CD4-positive, CD25-positive, alpha-beta regulatory T cell (primary cell): ENCODE measurements around the gene PBX3. TPM values are rescaled to one million over a fixed set of nuclear protein-coding genes. Genes with fewer than 3 reads are reported as not detected.

Source experiments
- ATAC-seq, 2 donors: fragments of 150-1000 bp; cut with Tn5 transposase; one replicate each; pipeline ENCODE4 v1.10.0; 2021; ENCODE audit warnings: low read depth in 2 of 2, moderate number of reproducible peaks in 2 of 2, moderate library complexity in 1 of 2
- DNase-seq, 3 donors: peaks; one replicate each; pipeline versions ENCODE4 v3.0.0 to v3.0.0-alpha.2; 2012 to 2022; ENCODE audit warnings: mixed read lengths in 1 of 3
- H3K27ac ChIP-seq: one replicate; pipeline ENCODE4 v1.7.0; 2013; ENCODE audit warnings: mild to moderate bottlenecking, low read length; ENCODE audit not compliant: insufficient read depth, poor library complexity, severe bottlenecking
- H3K27me3 ChIP-seq: one replicate; pipeline ENCODE4 v1.7.0; 2013; ENCODE audit warnings: low read length; ENCODE audit not compliant: control insufficient read depth, insufficient read depth
- H3K36me3 ChIP-seq: one replicate; pipeline ENCODE4 v1.7.0; 2013; ENCODE audit warnings: mild to moderate bottlenecking, low read length, moderate library complexity; ENCODE audit not compliant: control insufficient read depth, insufficient read depth
- H3K4me1 ChIP-seq: 2 replicates; pipeline ENCODE4 v1.7.0; 2013; ENCODE audit warnings: mild to moderate bottlenecking, low read length; ENCODE audit not compliant: insufficient read depth, control insufficient read depth, poor library complexity, severe bottlenecking
- H3K4me3 ChIP-seq: one replicate; pipeline ENCODE4 v1.7.0; 2013; ENCODE audit warnings: low read depth, mild to moderate bottlenecking, low read length, moderate library complexity
- H3K9me3 ChIP-seq, 2 experiments: 1 replicate in 1 of 2; 2 replicates in 1 of 2; pipeline ENCODE4 v1.7.0; 2013; ENCODE audit warnings: low read length in 2 of 2, mild to moderate bottlenecking in 1 of 2, moderate library complexity in 1 of 2; ENCODE audit not compliant: control insufficient read depth in 2 of 2
- H3K27ac Mint-ChIP-seq, 3 donors: one replicate each; pipeline ENCODE4 v1.8.0; 2020 to 2022; ENCODE audit warnings: mild to moderate bottlenecking in 3 of 3, mixed read lengths in 3 of 3, moderate library complexity in 2 of 3
- H3K27me3 Mint-ChIP-seq: one replicate; pipeline ENCODE4 v1.8.0; 2022; ENCODE audit warnings: mild to moderate bottlenecking, mixed read lengths
- H3K36me3 Mint-ChIP-seq: one replicate; pipeline ENCODE4 v1.8.0; 2020; ENCODE audit warnings: mixed read lengths
- H3K4me1 Mint-ChIP-seq, 4 donors: one replicate each; pipeline ENCODE4 v1.8.0; 2020 to 2022; ENCODE audit warnings: mixed read lengths in 4 of 4, mild to moderate bottlenecking in 1 of 4
- H3K4me3 Mint-ChIP-seq, 4 donors: one replicate each; pipeline ENCODE4 v1.8.0; 2020 to 2022; ENCODE audit warnings: mild to moderate bottlenecking in 4 of 4, mixed read lengths in 4 of 4, moderate library complexity in 3 of 4
- H3K9me3 Mint-ChIP-seq, 7 donors: one replicate each; pipeline ENCODE4 v1.8.0; 2020 to 2022; ENCODE audit warnings: mixed read lengths in 7 of 7, mild to moderate bottlenecking in 3 of 7, moderate library complexity in 2 of 7
- polyA plus RNA-seq, 4 donors: library from polyadenylated mRNA; unstranded; fragments of 300-500 nt; fragmentation: Illumina TruSeq; gene quantifications; one replicate each; pipeline ENCODE4 v1.2.3, GENCODE V29; 2021
- total RNA-seq: library from RNA; stranded (reverse); gene quantifications from one replicate; pipeline ENCODE4 v1.2.3, GENCODE V29; 2022

Gene PBX3
- total and polyA plus RNA-seq, 5 donors from 2014 or later, result 3.7 to 18.3 (median 4.7) TPM

DNA sequence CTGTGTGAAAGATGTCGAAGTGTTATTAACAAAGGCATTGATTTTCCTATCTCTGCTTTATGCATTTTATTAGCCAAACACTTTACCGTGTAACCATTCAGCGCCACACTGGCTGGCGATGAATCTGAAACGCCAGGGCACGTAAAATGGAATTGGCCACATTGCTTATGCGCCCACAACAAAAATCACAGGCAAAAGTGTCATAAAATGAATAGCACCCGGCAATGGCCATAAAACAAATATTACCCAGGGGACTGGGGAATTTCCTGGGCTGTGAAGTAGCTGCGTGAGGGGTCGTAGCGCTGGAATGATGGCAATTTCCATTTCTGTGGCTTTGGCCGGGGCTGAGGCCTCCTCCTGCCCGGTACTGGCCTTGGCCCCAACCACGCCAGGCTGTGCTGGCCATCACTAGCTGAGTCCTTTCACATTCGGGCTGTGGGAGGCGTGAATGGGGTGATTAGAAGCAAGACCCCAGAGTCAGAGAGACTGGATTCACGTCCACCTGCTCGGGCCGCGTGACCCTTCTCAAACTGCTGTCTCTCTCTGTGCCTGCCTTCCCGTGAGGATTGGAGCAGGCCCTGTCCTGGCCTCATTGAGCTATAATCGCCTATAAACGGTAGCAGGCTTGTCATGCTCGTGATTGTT, 254.5 kb downstream of the PBX3 start:
- H3K4me3 ChIP-seq, result no peak overlapping the region
- H3K36me3 ChIP-seq, result no peaks in the 10 kb centered on the region
- H3K4me3 Mint-ChIP-seq, result no peak overlapping the region
- H3K36me3 Mint-ChIP-seq, result no peaks in the 10 kb centered on the region
- no peaks in the 10 kb centered on the region for H3K4me1 Mint-ChIP-seq
- no peaks in the 10 kb centered on the region for H3K27me3 Mint-ChIP-seq
- H3K27me3 ChIP-seq, result no peaks in the 10 kb centered on the region
- ATAC-seq, result no peak
- no peak overlapping the region for H3K27ac ChIP-seq
- peaks cover 0 to 3% (median 0%) of the 10 kb centered on the region in 7 donors for H3K9me3 Mint-ChIP-seq
- no peaks in the 10 kb centered on the region for H3K9me3 ChIP-seq
- H3K27ac Mint-ChIP-seq, result no peak overlapping the region
- H3K4me1 ChIP-seq, result no peaks in the 10 kb centered on the region
- DNase-seq, result no peak

DNA sequence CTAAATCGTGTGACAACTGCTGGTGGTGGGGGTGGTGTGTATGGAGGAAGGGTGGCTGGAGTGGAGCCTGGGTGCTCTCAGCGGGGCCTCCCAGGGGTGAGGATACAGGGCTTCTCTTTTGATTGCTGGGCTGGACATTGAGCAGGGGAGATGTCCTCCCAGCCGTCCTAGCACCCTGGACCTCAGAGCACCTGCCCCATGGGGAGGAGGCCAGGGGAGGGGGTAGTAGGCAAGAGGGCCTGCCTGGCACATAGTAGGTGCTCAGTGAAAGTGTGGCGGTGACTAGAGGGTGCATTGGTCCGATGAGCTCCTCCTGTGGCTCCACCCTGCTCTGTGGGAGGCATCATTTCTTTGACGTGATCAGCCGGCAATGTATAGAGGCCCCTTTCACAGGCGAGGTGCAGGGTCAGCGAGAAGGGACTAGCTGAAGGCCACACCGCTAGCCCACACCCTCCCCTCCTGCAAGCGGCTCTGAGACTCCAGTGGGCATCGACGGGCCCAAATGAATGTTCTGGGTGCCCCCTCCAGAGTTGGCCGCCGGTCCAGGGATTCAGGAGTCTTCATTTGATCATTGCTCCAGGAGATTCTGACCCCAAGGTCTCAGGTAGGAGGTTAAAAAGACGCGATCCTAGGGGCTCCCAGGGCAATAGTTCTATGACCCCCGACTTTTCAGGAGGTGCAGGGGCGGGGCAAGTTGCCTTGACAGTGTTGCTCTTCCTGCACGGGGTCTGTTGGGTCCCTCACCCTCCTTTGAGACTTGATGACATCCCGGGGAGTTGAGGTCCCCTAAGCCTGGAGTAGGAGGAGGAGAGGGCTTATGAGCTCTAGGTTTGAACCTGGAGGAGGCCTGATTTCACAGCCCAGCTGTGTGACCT, 255.5 kb downstream of the PBX3 start:
- no peaks in the 10 kb centered on the region for H3K27me3 Mint-ChIP-seq
- H3K9me3 ChIP-seq, result peaks cover 2 to 4% of the 10 kb centered on the region in 2 experiments
- DNase-seq (no peak), ATAC-seq (no peak)
- no peak overlapping the region for H3K27ac ChIP-seq
- H3K4me1 Mint-ChIP-seq, result no peaks in the 10 kb centered on the region
- H3K36me3 Mint-ChIP-seq, result no peaks in the 10 kb centered on the region
- H3K4me3 ChIP-seq, result no peak overlapping the region
- H3K36me3 ChIP-seq, result no peaks in the 10 kb centered on the region
- no peak overlapping the region for H3K27ac Mint-ChIP-seq
- no peaks in the 10 kb centered on the region for H3K4me1 ChIP-seq
- H3K9me3 Mint-ChIP-seq, result peaks cover 0 to 10% (median 0%) of the 10 kb centered on the region in 7 donors
- H3K27me3 ChIP-seq, result no peaks in the 10 kb centered on the region
- H3K4me3 Mint-ChIP-seq, result no peak overlapping the region

DNA sequence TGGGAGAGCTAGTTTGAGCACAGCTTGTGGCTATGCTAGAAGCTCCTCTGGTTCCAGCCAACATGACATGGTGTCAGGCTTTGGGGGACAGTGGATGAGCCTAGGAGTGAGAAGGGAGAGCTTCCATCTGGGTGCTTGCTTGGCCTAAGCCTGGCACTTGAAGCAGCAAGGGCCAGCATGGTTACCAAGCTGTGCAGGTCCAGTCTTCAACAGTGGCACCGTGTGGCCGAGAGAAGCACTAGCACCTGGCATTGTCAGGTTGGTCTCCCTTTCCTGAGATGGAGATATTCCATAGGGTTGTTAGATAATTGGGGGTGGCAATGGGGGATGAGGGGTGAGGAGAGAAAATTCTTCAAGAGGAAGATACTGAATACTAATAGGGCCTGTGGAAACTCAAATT, 261.9 kb downstream of the PBX3 start:
- Mint-ChIP-seq H3K4me1 (no peaks in the 10 kb centered on the region), H3K4me3 (no peak overlapping the region)
- DNase-seq, result no peak

DNA sequence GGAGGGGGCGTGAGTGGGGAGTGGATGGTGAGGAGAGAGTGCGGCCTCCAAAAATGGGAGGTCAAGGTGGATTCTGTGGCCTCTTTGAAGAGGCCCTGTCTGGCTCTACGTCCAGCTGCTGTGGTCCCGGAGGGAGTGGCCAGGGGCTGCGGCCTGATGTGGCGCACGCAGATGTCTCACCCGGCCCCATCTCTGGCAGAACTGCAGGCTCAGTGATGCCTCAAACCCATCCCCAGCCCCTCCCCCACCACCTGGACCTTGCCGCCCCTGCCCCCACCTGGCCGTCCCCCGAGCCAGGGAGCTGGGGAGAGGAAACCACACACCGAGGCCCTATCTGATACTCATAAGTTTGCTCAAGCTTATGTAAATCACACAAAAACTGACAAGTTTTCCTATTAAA, 267.6 kb downstream of the PBX3 start:
- Mint-ChIP-seq H3K4me1 (no peaks in the 10 kb centered on the region), H3K27ac (no peak overlapping the region), H3K4me3 (no peak overlapping the region), H3K9me3 (peaks cover 0 to 12% (median 0%) of the 10 kb centered on the region in 7 donors), H3K27me3 (no peaks in the 10 kb centered on the region), H3K36me3 (no peaks in the 10 kb centered on the region)
- Histone ChIP-seq H3K4me3 (no peak overlapping the region), H3K36me3 (no peaks in the 10 kb centered on the region), H3K27ac (no peak overlapping the region), H3K4me1 (no peaks in the 10 kb centered on the region), H3K9me3 (no peaks in the 10 kb centered on the region), H3K27me3 (no peaks in the 10 kb centered on the region)
- DNase-seq, result no peak
- ATAC-seq, result no peak

More for the DNA sequence above, 261.9 kb downstream of the PBX3 start:
- ATAC-seq, result no peak
- peaks cover 16 to 22% of the 10 kb centered on the region in 2 experiments for H3K9me3 ChIP-seq
- no peak overlapping the region for H3K4me3 ChIP-seq
- no peaks in the 10 kb centered on the region for H3K36me3 ChIP-seq
- H3K4me1 ChIP-seq, result no peaks in the 10 kb centered on the region
- no peaks in the 10 kb centered on the region for H3K27me3 ChIP-seq
- H3K9me3 Mint-ChIP-seq, result peaks cover 2 to 40% (median 9%) of the 10 kb centered on the region in 7 donors
- H3K27me3 Mint-ChIP-seq, result peaks cover 5% of the 10 kb centered on the region
- no peak overlapping the region for H3K27ac ChIP-seq
- no peak overlapping the region for H3K27ac Mint-ChIP-seq
- H3K36me3 Mint-ChIP-seq, result peaks cover 5% of the 10 kb centered on the region

DNA sequence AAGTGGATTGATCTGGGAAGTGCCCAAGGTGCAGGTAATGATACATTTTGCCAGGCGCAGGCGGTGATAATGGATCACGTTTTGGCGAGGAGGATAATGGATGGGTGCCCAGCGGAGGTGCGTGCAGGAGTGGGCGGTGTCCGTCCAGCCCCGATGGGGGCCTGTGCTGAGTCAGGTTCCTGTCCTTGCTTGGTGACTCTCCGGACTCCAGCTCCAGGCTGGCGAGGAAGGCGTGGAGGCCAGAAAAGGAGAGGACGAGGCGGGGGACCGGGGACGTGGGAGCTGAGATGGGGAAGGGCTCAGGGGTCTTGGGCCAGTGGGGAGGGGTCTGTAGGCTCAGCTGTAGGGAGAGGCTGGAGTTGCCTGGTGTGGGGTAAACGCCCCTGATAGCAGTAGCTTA, 268.3 kb downstream of the PBX3 start:
- Mint-ChIP-seq H3K36me3 (no peaks in the 10 kb centered on the region), H3K4me3 (no peak overlapping the region), H3K27me3 (no peaks in the 10 kb centered on the region), H3K9me3 (peaks cover 0 to 5% (median 0%) of the 10 kb centered on the region in 7 donors), H3K4me1 (no peaks in the 10 kb centered on the region), H3K27ac (no peak overlapping the region)
- ATAC-seq (no peak), DNase-seq (no peak)
- Histone ChIP-seq H3K9me3 (no peaks in the 10 kb centered on the region), H3K27ac (no peak overlapping the region), H3K4me3 (no peak overlapping the region), H3K36me3 (no peaks in the 10 kb centered on the region), H3K27me3 (no peaks in the 10 kb centered on the region), H3K4me1 (no peaks in the 10 kb centered on the region)

DNA sequence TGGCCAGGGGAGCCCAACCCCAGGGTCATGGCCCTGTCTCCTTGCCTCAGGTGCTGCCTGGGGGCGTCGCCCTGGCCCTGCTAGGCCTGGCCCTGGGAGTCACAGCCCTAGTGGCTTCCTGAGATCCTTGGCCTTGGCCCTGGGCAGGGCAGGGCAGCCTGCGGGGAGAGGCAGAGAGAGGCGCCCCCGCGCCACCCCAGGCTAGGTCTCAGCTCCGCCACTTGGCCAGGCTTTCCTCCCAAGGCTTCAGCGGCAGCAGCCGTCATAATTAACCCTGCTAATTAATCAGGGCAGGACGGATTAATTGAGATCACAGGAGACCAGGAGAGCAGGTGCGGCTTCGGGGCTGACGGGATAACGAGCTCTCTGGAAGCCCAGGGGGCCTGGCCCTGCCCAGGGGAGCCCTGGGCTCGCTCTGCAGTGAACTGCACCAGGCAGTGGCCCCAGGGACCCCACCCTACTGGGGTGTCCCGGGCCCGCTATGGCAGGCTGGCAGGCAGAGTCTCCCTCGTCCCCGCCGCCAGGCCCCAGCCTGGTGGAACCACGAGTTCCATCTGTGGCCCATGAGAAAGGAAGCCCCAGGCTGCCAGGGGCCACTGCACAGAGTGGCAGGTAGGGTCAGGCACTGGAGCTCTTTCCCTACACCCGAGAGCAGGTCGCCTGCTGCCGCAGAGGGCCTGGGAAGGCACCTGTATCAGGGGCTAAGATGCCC, 269.6 kb downstream of the PBX3 start:
- Histone ChIP-seq H3K4me3 (no peak overlapping the region), H3K36me3 (no peaks in the 10 kb centered on the region), H3K9me3 (no peaks in the 10 kb centered on the region), H3K27me3 (no peaks in the 10 kb centered on the region), H3K4me1 (no peaks in the 10 kb centered on the region), H3K27ac (no peak overlapping the region)
- no peak for DNase-seq
- Mint-ChIP-seq H3K9me3 (no peaks in the 10 kb centered on the region), H3K4me3 (no peak overlapping the region), H3K4me1 (no peaks in the 10 kb centered on the region), H3K27me3 (no peaks in the 10 kb centered on the region), H3K36me3 (no peaks in the 10 kb centered on the region), H3K27ac (no peak overlapping the region)
- no peak for ATAC-seq
